Stimulated activated CD4-positive, alpha-beta T cell treated with anti-CD3 and anti-CD28 coated beads, Interleukin-15, amount 100 ng/mL, for 48 hours (primary cell): Measurements from ENCODE around the gene OXT.

ENCODE experiments used
- DNase-seq, 2 donors: peaks; one replicate each; pipeline ENCODE4 v3.0.0-alpha.2; 2020; ENCODE audit warnings: low read depth in 2 of 2

OXT gene

DNA sequence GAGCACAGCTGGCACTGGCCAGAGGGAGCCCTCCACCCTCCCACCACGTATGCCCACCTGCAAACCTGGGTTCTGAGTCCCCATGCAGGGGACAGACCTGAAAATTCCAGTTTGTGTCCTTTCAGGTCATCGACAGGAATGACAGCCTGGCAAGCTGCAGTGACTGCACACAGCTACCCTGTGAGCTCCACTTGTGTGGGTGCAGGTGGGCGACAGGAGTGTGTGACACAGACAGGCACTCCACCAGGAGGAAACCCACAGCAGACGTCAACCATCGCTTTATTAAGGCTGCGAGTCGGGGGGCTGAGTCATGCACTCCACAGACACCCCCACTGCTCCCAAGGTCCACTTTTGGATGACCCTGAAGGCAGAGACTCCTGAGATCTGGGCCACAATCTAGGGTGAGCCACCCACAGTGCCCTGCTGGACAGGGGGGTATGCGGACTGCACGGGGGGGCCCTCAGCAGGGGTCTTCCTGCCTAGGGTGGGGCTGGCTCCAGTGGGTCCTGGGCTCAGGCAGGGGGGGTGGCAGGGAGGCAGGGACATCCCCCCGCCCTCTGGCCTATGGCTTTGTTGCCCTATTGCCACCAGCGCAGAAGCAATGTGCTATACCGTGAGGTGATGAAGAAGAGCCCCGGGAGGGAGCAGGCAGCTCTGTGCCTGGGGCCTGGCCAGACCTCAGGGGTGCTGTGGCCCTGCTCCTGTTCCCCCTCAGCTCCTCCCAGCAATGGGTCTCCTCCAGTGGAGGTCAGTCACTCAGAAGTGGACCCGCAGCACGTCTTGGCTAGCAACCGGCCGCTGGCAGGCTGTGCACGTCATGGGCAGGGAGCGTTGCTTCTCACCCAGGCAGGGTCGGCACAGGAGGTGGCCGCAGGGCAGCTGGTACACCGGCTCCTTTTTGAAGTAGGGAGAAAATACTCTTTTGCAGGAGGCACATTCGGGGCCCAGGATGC is 38.2 kb downstream of the OXT start:
- DNase-seq: no peak

DNA sequence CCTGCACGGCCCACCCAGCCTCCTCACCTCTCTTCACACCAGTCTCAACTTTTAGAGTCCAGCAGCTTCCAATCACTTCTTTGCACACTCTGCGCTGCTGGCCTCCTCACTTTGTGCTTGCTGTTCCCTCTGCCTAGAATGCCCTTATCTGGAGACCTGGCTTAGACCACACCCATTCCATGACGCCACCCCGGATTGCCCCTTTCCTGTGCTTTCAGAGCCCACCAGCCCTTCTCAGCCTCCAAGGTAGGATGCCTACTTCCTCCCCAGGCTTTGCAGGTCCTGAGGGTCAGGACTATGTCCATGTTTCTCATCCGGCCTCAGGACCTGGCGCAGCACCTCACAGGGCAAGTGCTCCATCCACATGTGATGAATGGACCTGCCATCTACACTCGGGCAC is 40.1 kb downstream of the OXT start:
- no peak for DNase-seq

DNA sequence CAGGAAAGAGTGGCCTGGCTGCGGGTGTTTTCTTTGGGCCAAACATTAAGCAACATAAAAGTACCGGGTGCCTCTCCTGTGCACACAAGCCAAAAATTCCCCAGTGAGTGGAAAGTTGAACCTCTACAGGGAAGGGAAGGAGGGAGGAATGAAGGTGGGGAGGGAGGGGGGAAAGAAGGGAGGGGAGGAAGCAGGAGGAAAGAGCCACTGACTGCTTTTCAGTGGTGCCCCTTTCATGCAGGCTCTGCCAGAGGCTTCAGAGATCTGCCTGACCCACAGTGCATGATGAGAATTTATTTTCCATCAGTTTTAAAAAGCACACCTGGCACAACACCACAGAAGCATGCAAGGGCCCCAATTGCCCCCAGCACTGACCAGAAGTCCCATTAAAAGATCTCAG is 40.6 kb downstream of the OXT start:
- no peak for DNase-seq

DNA sequence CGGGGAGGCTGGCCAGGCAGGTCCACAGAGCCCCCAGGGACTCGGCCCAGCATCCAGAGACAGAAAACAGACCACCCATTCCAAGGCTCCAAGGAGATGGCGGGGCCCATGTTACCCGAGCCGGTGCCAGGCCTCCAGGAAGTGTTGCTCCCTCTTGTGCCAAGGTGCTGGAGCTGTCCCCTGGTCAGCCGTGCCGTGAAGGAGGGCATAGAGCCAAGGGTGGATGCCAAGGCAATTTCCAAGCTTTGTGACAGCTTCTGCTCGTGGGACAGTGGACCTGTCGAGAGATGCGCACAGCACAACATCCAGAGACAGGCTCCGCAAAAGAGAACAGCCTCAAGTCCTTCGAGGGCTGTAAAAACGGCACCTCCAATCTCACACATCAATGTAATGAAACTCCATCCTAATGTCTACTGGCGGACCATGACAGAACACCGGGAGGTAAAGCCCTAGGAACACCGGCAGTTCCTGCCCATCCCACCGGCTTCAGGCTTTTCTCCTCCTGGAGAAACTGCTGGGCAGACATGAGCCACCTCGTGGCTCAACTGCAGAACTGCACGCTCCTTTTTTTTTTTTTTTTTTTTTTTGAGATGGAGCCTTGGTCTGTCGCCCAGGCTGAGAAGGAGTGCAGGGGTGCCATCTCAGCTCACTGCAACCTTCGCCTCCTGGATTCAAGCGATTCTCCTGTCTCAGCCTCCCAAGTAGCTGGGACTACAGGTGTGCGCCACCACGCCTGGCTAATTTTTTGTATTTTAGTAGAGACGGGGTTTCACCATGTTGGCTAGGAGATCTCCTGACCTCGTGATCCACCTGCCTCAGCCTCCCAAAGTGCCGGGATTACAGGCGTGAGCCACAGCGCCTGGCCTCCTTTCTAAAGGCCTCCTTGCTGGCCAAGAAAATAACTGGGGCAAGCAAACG is 44.0 kb downstream of the OXT start:
- no peak for DNase-seq

DNA sequence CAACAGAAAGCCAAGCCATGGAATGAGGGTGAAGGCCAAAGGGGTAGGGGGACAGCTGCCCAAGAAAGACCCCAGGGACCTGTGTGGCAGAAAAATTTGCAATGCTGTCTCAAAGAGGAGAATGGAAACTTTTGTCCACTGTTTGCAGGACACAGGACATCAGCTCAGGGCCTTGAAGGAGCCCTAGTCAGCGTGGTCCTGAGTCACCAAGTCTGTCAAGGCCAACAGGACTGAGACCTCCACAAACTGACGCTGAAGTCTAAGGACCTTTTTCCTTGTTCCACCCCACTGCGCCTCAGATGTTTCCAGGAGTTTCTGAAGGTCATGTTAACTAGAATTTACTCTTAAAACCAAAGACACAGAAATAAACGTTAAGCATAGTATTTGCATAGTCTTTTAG is 44.9 kb downstream of the OXT start:
- no peak for DNase-seq

DNA sequence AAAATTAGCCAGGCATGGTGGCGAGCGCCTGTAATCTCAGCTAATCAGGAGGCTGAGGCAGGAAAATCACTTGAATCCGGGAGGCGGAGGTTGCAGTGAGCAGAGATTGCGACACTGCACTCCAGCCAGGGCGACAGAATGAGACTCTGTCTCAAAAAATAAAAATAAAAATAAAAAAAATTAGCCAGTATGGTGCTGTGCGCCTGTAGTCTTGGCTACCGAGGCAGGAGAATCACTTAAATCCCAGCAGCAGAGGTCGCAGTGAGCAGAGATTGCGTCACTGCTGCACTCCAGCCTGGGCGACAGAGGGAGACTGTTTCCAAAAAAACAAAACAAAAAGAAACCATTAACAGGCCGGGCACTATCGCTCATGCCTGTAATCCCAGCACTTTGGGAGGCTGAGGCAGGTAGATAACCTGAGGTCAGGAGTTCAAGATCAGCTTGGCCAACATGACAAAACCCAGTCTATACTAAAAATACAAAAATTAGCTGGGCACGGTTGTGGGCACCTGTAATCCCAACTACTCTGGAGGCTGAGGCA is 46.5 kb downstream of the OXT start:
- DNase-seq: peak in 1 of 2 donors; percentile 27

DNA sequence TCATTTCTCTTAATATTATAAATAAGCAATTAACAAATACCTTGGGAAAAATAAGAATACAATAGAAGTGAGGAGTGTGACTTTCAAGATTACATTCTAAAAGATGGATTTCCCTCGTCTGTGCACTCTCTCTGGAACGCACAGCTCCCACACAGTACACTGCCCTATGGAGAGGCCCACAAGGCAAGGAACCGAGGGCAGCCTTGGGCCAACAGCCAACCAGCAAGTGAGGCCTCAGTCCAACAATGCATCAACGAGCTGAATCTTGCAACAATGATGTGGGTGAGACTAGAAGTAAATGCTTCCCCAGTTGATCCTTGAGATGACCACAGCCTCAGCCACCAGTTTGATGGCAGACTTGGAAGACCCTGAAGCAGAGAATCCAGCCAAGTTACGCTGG is 47.6 kb downstream of the OXT start:
- no peak for DNase-seq

DNA sequence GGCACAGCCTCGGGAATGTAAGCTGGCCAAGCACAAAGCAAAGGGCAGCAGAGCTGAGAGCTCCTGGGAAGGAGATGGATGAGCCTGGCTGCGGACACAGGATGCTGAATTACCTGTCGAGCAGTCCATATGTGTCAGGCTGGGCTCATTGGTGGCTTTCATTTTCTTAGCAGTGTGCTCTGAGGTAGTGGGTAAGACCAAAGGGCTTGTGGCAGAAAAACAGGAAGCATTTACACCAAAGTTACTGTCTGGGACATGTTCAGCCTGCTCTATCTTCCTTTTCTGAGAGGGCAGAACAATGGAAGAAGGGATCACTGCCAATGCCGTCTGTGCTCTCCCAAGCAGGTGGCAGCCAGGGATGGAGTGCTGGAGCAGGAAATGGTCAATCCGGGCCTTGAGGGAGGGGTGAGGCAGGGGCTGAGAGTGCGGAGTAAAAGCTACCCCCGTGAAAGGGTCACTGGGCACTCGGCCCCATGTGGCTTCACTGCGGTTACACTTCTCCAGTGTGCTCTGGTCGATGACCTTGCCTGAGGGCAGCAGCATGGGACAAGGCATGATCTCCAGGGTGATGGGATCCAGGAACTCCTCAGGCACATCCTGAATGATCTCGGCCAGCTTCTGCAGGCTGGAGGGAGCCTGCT is 50.0 kb downstream of the OXT start:
- no peak for DNase-seq
